H1 (cell line): ENCODE measurements around the gene ARFGAP3. TPM values are rescaled to one million over a fixed set of nuclear protein-coding genes. Genes with fewer than 3 reads are reported as not detected.

Experiments
- EP300 ChIP-seq, 2 experiments: IDR thresholded peaks; 1 replicate in 1 of 2; 2 replicates in 1 of 2; pipeline ENCODE4 v1.6.1; 2011 to 2012; ENCODE audit warnings: low read depth in 2 of 2, low read length in 2 of 2, mild to moderate bottlenecking in 2 of 2, borderline replicate concordance in 1 of 2, inconsistent platforms in 1 of 2, moderate library complexity in 1 of 2
- GTF2F1 ChIP-seq: IDR thresholded peaks from 2 replicates; pipeline ENCODE4 v1.6.1; 2012; ENCODE audit warnings: low read depth, low read length, improper control_type of control experiment, borderline replicate concordance
- RAD21 ChIP-seq, 2 experiments: IDR thresholded peaks in 1 of 2; conservative IDR thresholded peaks in 1 of 2; 2 replicates each; pipeline ENCODE4 v1.6.1; 2011; ENCODE audit warnings: low read depth in 2 of 2, low read length in 2 of 2, improper control_type of control experiment in 1 of 2, inconsistent platforms in 1 of 2, mild to moderate bottlenecking in 1 of 2, moderate library complexity in 1 of 2
- SIN3A ChIP-seq, 2 experiments: IDR thresholded peaks in 1 of 2; conservative IDR thresholded peaks in 1 of 2; 2 replicates each; pipeline ENCODE4 v1.6.1; 2011 to 2012; ENCODE audit warnings: low read length in 2 of 2, improper control_type of control experiment in 1 of 2, low read depth in 1 of 2, mild to moderate bottlenecking in 1 of 2
- SRF ChIP-seq: IDR thresholded peaks from 2 replicates; pipeline ENCODE4 v1.6.1; 2011; ENCODE audit warnings: mild to moderate bottlenecking, low read depth, low read length, moderate library complexity
- TCF12 ChIP-seq: IDR thresholded peaks from 2 replicates; pipeline ENCODE4 v1.6.1; 2011; ENCODE audit warnings: low read depth, mild to moderate bottlenecking, low read length
- polyA plus RNA-seq, 7 experiments: library from polyadenylated mRNA; depleted of rRNA in 3 of 7; stranded (reverse) in 5 of 7; unstranded in 2 of 7; fragments of >200 nt in 5 of 7; fragments of 200-250 nt in 2 of 7; gene quantifications; 1 replicate in 5 of 7; 2 replicates in 1 of 7; 4 replicates in 1 of 7; pipeline versions ENCODE4 v1.2.1 to v1.2.3, GENCODE V29; 2011 to 2013; ENCODE audit warnings: missing spikeins in 2 of 7, mixed read lengths in 2 of 7
- total RNA-seq: library from RNA; stranded (reverse); fragmentation: NEBNext Ultra II Directional; extraction: Animal tissue kit (Norgen Biotek cat#: 25700); gene quantifications from 2 replicates; pipeline ENCODE4 v1.2.1, GENCODE V29; 2021
- TF ChIP-seq, protein P1 (sequence below), 3 experiments: IDR thresholded peaks; 1 replicate in 2 of 3; 2 replicates in 1 of 3; pipeline versions ENCODE4 v1.5.1 to v1.6.1; 2011; ENCODE audit warnings: low read length in 3 of 3, mild to moderate bottlenecking in 3 of 3, inconsistent platforms in 2 of 3, low read depth in 1 of 3, moderate library complexity in 1 of 3; ENCODE audit not compliant: insufficient read depth in 1 of 3; ENCODE audit errors: control extremely low read depth in 1 of 3
- TF ChIP-seq, protein P2 (sequence below): IDR thresholded peaks from 2 replicates; pipeline ENCODE4 v1.6.1; 2011; ENCODE audit warnings: low read length, improper control_type of control experiment

The ARFGAP3 gene
- total and polyA plus RNA-seq, 2 of the 8 experiments (the other 6 are each of a cell fraction or from before 2014, with no cell fraction given): 9.7 to 16.0 TPM

DNA sequence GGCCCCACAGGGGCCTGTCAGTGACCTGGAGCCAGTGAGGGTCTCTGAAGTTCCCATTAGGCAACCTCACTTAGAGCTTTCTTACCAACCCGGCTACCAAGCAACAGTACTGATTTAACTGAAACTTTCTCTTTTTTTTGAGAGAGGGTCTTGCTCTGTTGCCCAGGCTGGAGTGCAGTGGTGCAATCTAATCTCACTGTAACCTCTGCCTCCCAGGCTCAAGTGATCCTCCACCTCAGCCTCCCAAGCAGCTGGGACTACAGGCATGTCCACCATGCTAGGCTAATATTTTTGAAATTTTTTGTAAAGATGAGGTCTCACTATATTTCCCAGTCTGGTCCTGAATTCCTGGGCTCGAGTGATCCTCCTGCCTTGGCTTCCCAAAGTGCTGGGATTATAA lies 42.5 kb downstream of the ARFGAP3 start (continued):
- TF ChIP-seq, protein P1, sequence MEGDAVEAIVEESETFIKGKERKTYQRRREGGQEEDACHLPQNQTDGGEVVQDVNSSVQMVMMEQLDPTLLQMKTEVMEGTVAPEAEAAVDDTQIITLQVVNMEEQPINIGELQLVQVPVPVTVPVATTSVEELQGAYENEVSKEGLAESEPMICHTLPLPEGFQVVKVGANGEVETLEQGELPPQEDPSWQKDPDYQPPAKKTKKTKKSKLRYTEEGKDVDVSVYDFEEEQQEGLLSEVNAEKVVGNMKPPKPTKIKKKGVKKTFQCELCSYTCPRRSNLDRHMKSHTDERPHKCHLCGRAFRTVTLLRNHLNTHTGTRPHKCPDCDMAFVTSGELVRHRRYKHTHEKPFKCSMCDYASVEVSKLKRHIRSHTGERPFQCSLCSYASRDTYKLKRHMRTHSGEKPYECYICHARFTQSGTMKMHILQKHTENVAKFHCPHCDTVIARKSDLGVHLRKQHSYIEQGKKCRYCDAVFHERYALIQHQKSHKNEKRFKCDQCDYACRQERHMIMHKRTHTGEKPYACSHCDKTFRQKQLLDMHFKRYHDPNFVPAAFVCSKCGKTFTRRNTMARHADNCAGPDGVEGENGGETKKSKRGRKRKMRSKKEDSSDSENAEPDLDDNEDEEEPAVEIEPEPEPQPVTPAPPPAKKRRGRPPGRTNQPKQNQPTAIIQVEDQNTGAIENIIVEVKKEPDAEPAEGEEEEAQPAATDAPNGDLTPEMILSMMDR (IDR thresholded peaks at IDR 0.05; ENCODE audit: control extremely low read depth in 1 of 3, insufficient read depth in 1 of 3, low read depth in 1 of 3, low read length in 3 of 3): no peak
- TF ChIP-seq EP300 (IDR thresholded peaks at IDR 0.05; ENCODE audit: borderline replicate concordance in 1 of 2, low read depth in 2 of 2, low read length in 2 of 2) (no peak), SIN3A (conservative IDR thresholded peaks at IDR 0.05 in 1 of 2, IDR thresholded peaks at IDR 0.05 in 1 of 2; ENCODE audit: low read depth in 1 of 2, low read length in 2 of 2) (no peak), RAD21 (IDR thresholded peaks at IDR 0.05 in 1 of 2, conservative IDR thresholded peaks at IDR 0.05 in 1 of 2; ENCODE audit: low read depth in 2 of 2, low read length in 2 of 2) (no peak), SRF (no peak), GTF2F1 (no peak), TCF12 (no peak)
- TF ChIP-seq, protein P2, sequence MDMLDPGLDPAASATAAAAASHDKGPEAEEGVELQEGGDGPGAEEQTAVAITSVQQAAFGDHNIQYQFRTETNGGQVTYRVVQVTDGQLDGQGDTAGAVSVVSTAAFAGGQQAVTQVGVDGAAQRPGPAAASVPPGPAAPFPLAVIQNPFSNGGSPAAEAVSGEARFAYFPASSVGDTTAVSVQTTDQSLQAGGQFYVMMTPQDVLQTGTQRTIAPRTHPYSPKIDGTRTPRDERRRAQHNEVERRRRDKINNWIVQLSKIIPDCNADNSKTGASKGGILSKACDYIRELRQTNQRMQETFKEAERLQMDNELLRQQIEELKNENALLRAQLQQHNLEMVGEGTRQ: no peak
